Nasal cavity respiratory epithelium epithelial cell of viscerocranial mucosa (primary cell): ENCODE data around the gene NKD2. TPM values are rescaled to one million over a fixed set of nuclear protein-coding genes. Genes with fewer than 3 reads are reported as not detected.

Source experiments
- total RNA-seq: library from RNA; depleted of rRNA; stranded (reverse); fragments of >200 nt; gene quantifications from 2 replicates; pipeline ENCODE4 v1.2.3, GENCODE V29; 2014

NKD2 gene
- 0.34 and 1.3 TPM in 2 replicates for total RNA-seq

GRCh38 chr5:1008451-1009358, at the start of gene NKD2:
Gene NKD2, plus strand, starts transcription at chr5:1008802. Its CDS starts 256 bp downstream, at chr5:1009058.

Other genes starting within 250 kb of the NKD2 start
- gene ZDHHC11B, start 224.1 kb upstream of the NKD2 start, total RNA-seq: under 0.01 and 0.14 TPM in 2 replicates
- 1.0 and 5.0 TPM in 2 replicates for gene ZDHHC11, start 157.8 kb upstream of the NKD2 start, total RNA-seq
- 25.6 and 41.8 TPM in 2 replicates for gene BRD9, start 116.0 kb upstream of the NKD2 start, total RNA-seq
- gene TRIP13, start 115.9 kb upstream of the NKD2 start, total RNA-seq: 1.00 and 1.0 TPM in 2 replicates
- 3.1 and 39.3 TPM in 2 replicates for gene SLC12A7, start 103.3 kb downstream of the NKD2 start, total RNA-seq
- not detected in 2 replicates for gene SLC6A19, start 192.8 kb downstream of the NKD2 start, total RNA-seq
- gene SLC6A18, start 216.6 kb downstream of the NKD2 start, total RNA-seq: not detected in 2 replicates